Mesothelial cell of epicardium (in vitro differentiated cells): ENCODE results near the gene SRPK2. TPM values are rescaled to one million over a fixed set of nuclear protein-coding genes. Genes with fewer than 3 reads are reported as not detected.

Experiments used
- DNase-seq, 2 experiments: peaks; one replicate each; pipeline ENCODE4 v3.0.0; 2021; ENCODE audit warnings: low spot score in 2 of 2; ENCODE audit not compliant: unreplicated experiment in 2 of 2
- H3K27ac Mint-ChIP-seq: 2 replicates; pipeline ENCODE4 v1.8.0; 2021; ENCODE audit warnings: mixed read lengths
- H3K27me3 Mint-ChIP-seq: 2 replicates; pipeline ENCODE4 v1.8.0; 2021; ENCODE audit warnings: low read depth, mixed read lengths
- H3K36me3 Mint-ChIP-seq: 2 replicates; pipeline ENCODE4 v1.8.0; 2021; ENCODE audit warnings: mixed read lengths
- H3K4me1 Mint-ChIP-seq: 2 replicates; pipeline ENCODE4 v1.8.0; 2021; ENCODE audit warnings: mixed read lengths
- H3K4me3 Mint-ChIP-seq: 2 replicates; pipeline ENCODE4 v1.8.0; 2021; ENCODE audit warnings: mild to moderate bottlenecking, moderate library complexity, mixed read lengths
- H3K9me3 Mint-ChIP-seq: 2 replicates; pipeline ENCODE4 v1.8.0; 2021; ENCODE audit warnings: mixed read lengths
- CTCF ChIP-seq: fragments of 200-600 bp; sonication (generic); IDR thresholded peaks from one replicate; pipeline ENCODE4 v1.5.0; 2021; ENCODE audit warnings: antibody characterized with exemption; ENCODE audit not compliant: unreplicated experiment
- total RNA-seq: library from RNA; stranded (reverse); gene quantifications from 3 replicates; pipeline ENCODE4 v1.2.1, GENCODE V29; 2021

SRPK2 gene
- total RNA-seq, 1 donor from 2014 or later, result 51.4 TPM

DNA sequence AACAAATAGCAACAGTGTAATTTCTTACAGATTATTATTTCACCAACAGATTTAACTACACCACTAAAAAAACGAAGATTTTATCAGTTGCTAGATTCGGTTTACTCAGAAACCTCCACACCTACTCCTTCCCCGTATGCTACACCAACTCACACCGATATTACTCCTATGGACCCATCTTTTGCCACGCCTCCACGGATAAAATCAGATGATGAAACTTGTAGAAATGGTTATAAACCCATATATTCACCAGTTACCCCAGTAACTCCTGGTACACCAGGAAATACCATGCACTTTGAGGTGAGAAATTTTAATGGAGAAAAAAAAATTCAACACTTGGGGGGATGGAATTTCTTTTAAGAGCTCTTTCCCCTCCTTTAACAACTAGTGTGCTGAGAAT is 282.2 kb downstream of the SRPK2 start:
- Mint-ChIP-seq H3K9me3 (no peaks in the 10 kb centered on the region), H3K27ac (no peak overlapping the region), H3K4me1 (peaks cover 4% of the 10 kb centered on the region), H3K36me3 (peaks cover 35% of the 10 kb centered on the region), H3K4me3 (no peak overlapping the region), H3K27me3 (no peaks in the 10 kb centered on the region)
- no peak for DNase-seq
- no peak for TF ChIP-seq CTCF

- Mint-ChIP-seq H3K4me1 (peaks cover 4% of the 10 kb centered on the region), H3K27me3 (no peaks in the 10 kb centered on the region), H3K4me3 (no peak overlapping the region), H3K36me3 (peaks cover 38% of the 10 kb centered on the region), H3K9me3 (no peaks in the 10 kb centered on the region), H3K27ac (peak overlapping the region; percentile 64)
- no peak for TF ChIP-seq CTCF
- DNase-seq, result no peak
These were observed 283.1 kb downstream of the SRPK2 start for GRCh38 chr7:105105579-105105978.

DNA sequence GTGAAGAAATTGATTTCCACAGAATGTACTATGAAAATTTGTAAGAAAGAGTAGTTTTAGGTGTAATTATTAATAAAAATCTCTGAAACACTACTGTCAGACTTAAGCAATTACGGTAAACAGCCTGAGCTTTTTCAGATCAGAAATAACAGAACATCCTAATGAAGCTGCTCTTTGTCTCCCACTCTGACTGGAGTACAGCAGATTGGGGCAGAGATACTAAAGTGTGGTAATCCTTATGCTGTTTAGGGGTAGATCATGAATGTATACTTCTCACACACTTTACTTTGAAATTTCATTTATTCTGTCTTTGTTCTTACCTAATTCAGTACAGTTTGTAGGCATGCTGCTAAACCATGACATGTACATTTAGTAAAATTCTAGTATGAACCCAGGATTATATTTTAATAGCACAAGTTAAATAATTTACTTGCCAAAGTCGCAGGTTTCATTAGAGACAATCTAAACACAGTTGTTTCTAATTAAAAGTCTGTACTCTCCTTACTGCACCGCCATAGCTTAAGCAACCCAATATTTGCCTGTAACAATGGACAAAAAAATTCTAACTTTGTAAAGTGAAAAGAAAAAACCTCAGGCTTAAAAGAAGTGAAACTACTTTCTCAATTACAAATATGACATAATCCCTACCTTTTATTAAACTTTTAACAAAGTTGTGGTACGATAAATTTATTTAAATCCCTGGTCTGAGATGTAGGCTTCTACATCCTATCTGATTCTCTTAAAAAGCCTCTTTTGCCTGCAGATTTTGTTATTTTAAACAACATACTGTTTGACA is 286.0 kb downstream of the SRPK2 start:
- Mint-ChIP-seq H3K9me3 (no peaks in the 10 kb centered on the region), H3K36me3 (peaks cover 27% of the 10 kb centered on the region), H3K27ac (peak overlapping the region; percentile 77), H3K4me3 (no peak overlapping the region), H3K4me1 (peaks cover 4% of the 10 kb centered on the region), H3K27me3 (no peaks in the 10 kb centered on the region)
- no peak for TF ChIP-seq CTCF
- no peak for DNase-seq

GRCh38 chr7:105101864-105102263 is 286.9 kb downstream of the SRPK2 start:
- TF ChIP-seq CTCF, result no peak
- Mint-ChIP-seq H3K27ac (no peak overlapping the region), H3K9me3 (no peaks in the 10 kb centered on the region), H3K4me3 (no peak overlapping the region), H3K4me1 (peaks cover 6% of the 10 kb centered on the region), H3K36me3 (peaks cover 27% of the 10 kb centered on the region), H3K27me3 (no peaks in the 10 kb centered on the region)
- DNase-seq, result no peak

- DNase-seq, result no peak
- TF ChIP-seq CTCF, result no peak
- Mint-ChIP-seq H3K27me3 (no peaks in the 10 kb centered on the region), H3K36me3 (peaks cover 23% of the 10 kb centered on the region), H3K4me1 (peaks cover 6% of the 10 kb centered on the region), H3K27ac (peak overlapping the region; percentile 69), H3K4me3 (no peak overlapping the region), H3K9me3 (no peaks in the 10 kb centered on the region)
These were observed 289.7 kb downstream of the SRPK2 start for GRCh38 chr7:105098863-105099515.
